SJCRH30 (cell line): ENCODE data around the gene MRPS34. TPM values are rescaled to one million over a fixed set of nuclear protein-coding genes. Genes with fewer than 3 reads are reported as not detected.

Source experiments
- DNase-seq, 2 experiments: peaks; one replicate each; pipeline ENCODE4 v3.0.0-alpha.2; 2015 to 2020
- H3K27ac ChIP-seq: fragments of 250-450 bp; sonication (Bioruptor Pico); 2 replicates; pipeline ENCODE4 v1.5.1; 2020; ENCODE audit warnings: mild to moderate bottlenecking, moderate library complexity
- H3K27me3 ChIP-seq: fragments of 250-450 bp; sonication (Bioruptor Pico); 2 replicates; pipeline ENCODE4 v1.5.1; 2020; ENCODE audit warnings: mild to moderate bottlenecking, moderate library complexity
- H3K36me3 ChIP-seq: fragments of 250-450 bp; sonication (Bioruptor Pico); 2 replicates; pipeline ENCODE4 v1.5.1; 2020; ENCODE audit warnings: mild to moderate bottlenecking, moderate library complexity
- H3K4me1 ChIP-seq: fragments of 250-450 bp; sonication (Bioruptor Pico); 2 replicates; pipeline ENCODE4 v1.5.1; 2020; ENCODE audit warnings: mild to moderate bottlenecking, moderate library complexity
- H3K4me3 ChIP-seq: fragments of 250-450 bp; sonication (Bioruptor Pico); 2 replicates; pipeline ENCODE4 v1.5.1; 2020; ENCODE audit warnings: mild to moderate bottlenecking, moderate library complexity
- H3K9me3 ChIP-seq: fragments of 250-450 bp; sonication (Bioruptor Pico); replicated peaks from 2 replicates; pipeline ENCODE4 v1.5.1; 2020; ENCODE audit warnings: mild to moderate bottlenecking, moderate library complexity
- total RNA-seq: library from RNA; depleted of rRNA; stranded (reverse); fragments of >200 nt; shearing (Covaris generic); gene quantifications from 2 replicates; pipeline ENCODE4 v1.2.3, GENCODE V29; 2014

The MRPS34 gene
- total RNA-seq, 1 experiment from 2014 or later: 55.3 TPM

- no peak overlapping the region for H3K4me3 ChIP-seq
- no peaks in the 10 kb centered on the region for H3K27me3 ChIP-seq
- H3K27ac ChIP-seq: no peak overlapping the region
- no peaks in the 10 kb centered on the region for H3K4me1 ChIP-seq
- peaks cover 6% of the 10 kb centered on the region for H3K36me3 ChIP-seq
- no peaks in the 10 kb centered on the region for H3K9me3 ChIP-seq
- DNase-seq: no peak
These were observed 9.9 kb downstream of the MRPS34 start for GRCh38 chr16:1762879-1763520.

- Histone ChIP-seq H3K4me1 (no peaks in the 10 kb centered on the region), H3K27ac (no peak overlapping the region), H3K36me3 (peaks cover 6% of the 10 kb centered on the region), H3K9me3 (no peaks in the 10 kb centered on the region), H3K4me3 (no peak overlapping the region), H3K27me3 (no peaks in the 10 kb centered on the region)
- no peak for DNase-seq
These were observed 10.6 kb downstream of the MRPS34 start for GRCh38 chr16:1762196-1762878.

- H3K4me3 ChIP-seq: no peak overlapping the region
These were observed 11.2 kb downstream of the MRPS34 start for GRCh38 chr16:1761751-1762150.

GRCh38 chr16:1760911-1761310 lies 12.0 kb downstream of the MRPS34 start:
- Histone ChIP-seq H3K4me1 (no peaks in the 10 kb centered on the region), H3K27ac (no peak overlapping the region), H3K9me3 (no peaks in the 10 kb centered on the region), H3K4me3 (no peak overlapping the region), H3K36me3 (peaks cover 6% of the 10 kb centered on the region), H3K27me3 (no peaks in the 10 kb centered on the region)
- no peak for DNase-seq

More at GRCh38 chr16:1761751-1762150, 11.2 kb downstream of the MRPS34 start:
- H3K9me3 ChIP-seq: no peaks in the 10 kb centered on the region
- peaks cover 6% of the 10 kb centered on the region for H3K36me3 ChIP-seq
- H3K27ac ChIP-seq: no peak overlapping the region
- no peaks in the 10 kb centered on the region for H3K27me3 ChIP-seq
- no peak for DNase-seq
- H3K4me1 ChIP-seq: no peaks in the 10 kb centered on the region

GRCh38 chr16:1759511-1759910 lies 13.4 kb downstream of the MRPS34 start:
- Histone ChIP-seq H3K9me3 (no peaks in the 10 kb centered on the region), H3K36me3 (peaks cover 11% of the 10 kb centered on the region), H3K27ac (no peak overlapping the region)

GRCh38 chr16:1758923-1759322 lies 14.0 kb downstream of the MRPS34 start:
- Histone ChIP-seq H3K36me3 (peaks cover 11% of the 10 kb centered on the region), H3K4me3 (no peak overlapping the region), H3K9me3 (no peaks in the 10 kb centered on the region), H3K4me1 (no peaks in the 10 kb centered on the region), H3K27ac (no peak overlapping the region), H3K27me3 (no peaks in the 10 kb centered on the region)
- DNase-seq: no peak

More at GRCh38 chr16:1759511-1759910, 13.4 kb downstream of the MRPS34 start:
- Histone ChIP-seq H3K4me1 (no peaks in the 10 kb centered on the region), H3K4me3 (no peak overlapping the region), H3K27me3 (no peaks in the 10 kb centered on the region)
- DNase-seq: no peak

GRCh38 chr16:1757714-1758461 lies 15.0 kb downstream of the MRPS34 start:
- H3K27ac ChIP-seq: no peak overlapping the region
- no peaks in the 10 kb centered on the region for H3K4me1 ChIP-seq
- DNase-seq: no peak
- peaks cover 14% of the 10 kb centered on the region for H3K36me3 ChIP-seq
- H3K27me3 ChIP-seq: no peaks in the 10 kb centered on the region
- H3K4me3 ChIP-seq: no peak overlapping the region
- H3K9me3 ChIP-seq: no peaks in the 10 kb centered on the region

- H3K27me3 ChIP-seq: no peaks in the 10 kb centered on the region
- no peak overlapping the region for H3K27ac ChIP-seq
- peaks cover 26% of the 10 kb centered on the region for H3K36me3 ChIP-seq
- DNase-seq: no peak
- no peak overlapping the region for H3K4me3 ChIP-seq
- no peaks in the 10 kb centered on the region for H3K4me1 ChIP-seq
- no peaks in the 10 kb centered on the region for H3K9me3 ChIP-seq
These were observed 18.7 kb downstream of the MRPS34 start for GRCh38 chr16:1754204-1754603.

GRCh38 chr16:1752853-1753252 lies 20.1 kb downstream of the MRPS34 start:
- Histone ChIP-seq H3K27ac (no peak overlapping the region), H3K36me3 (peaks cover 30% of the 10 kb centered on the region), H3K9me3 (no peaks in the 10 kb centered on the region), H3K4me1 (no peaks in the 10 kb centered on the region), H3K4me3 (no peak overlapping the region), H3K27me3 (no peaks in the 10 kb centered on the region)
- DNase-seq: no peak

- Histone ChIP-seq H3K4me3 (no peak overlapping the region), H3K27ac (no peak overlapping the region), H3K27me3 (no peaks in the 10 kb centered on the region), H3K9me3 (no peaks in the 10 kb centered on the region), H3K4me1 (peaks cover 3% of the 10 kb centered on the region), H3K36me3 (peaks cover 33% of the 10 kb centered on the region)
- DNase-seq: no peak
These were observed 21.0 kb downstream of the MRPS34 start for GRCh38 chr16:1751946-1752345.

- no peak overlapping the region for H3K27ac ChIP-seq
- DNase-seq: no peak
- H3K27me3 ChIP-seq: no peaks in the 10 kb centered on the region
- H3K4me3 ChIP-seq: no peak overlapping the region
- H3K4me1 ChIP-seq: peaks cover 24% of the 10 kb centered on the region
- H3K36me3 ChIP-seq: peaks cover 28% of the 10 kb centered on the region
- no peaks in the 10 kb centered on the region for H3K9me3 ChIP-seq
These were observed 23.5 kb downstream of the MRPS34 start for GRCh38 chr16:1749152-1750117.

GRCh38 chr16:1747934-1748333 lies 25.0 kb downstream of the MRPS34 start:
- no peak overlapping the region for H3K4me3 ChIP-seq
- H3K4me1 ChIP-seq: peaks cover 24% of the 10 kb centered on the region
- H3K9me3 ChIP-seq: no peaks in the 10 kb centered on the region
- H3K36me3 ChIP-seq: peaks cover 24% of the 10 kb centered on the region
- no peak overlapping the region for H3K27ac ChIP-seq
- no peaks in the 10 kb centered on the region for H3K27me3 ChIP-seq
- no peak for DNase-seq

GRCh38 chr16:1746693-1747195 lies 26.2 kb downstream of the MRPS34 start:
- H3K9me3 ChIP-seq: no peaks in the 10 kb centered on the region
- no peaks in the 10 kb centered on the region for H3K27me3 ChIP-seq
- H3K27ac ChIP-seq: peak overlapping the region; percentile 100
- no peak overlapping the region for H3K4me3 ChIP-seq
- no peak for DNase-seq
- H3K36me3 ChIP-seq: peaks cover 17% of the 10 kb centered on the region
- H3K4me1 ChIP-seq: peaks cover 24% of the 10 kb centered on the region
